Head of caudate nucleus (tissue), 42 donors: ENCODE measurements around the gene NAXD.
"Not testable (repeated sequence)": the region's sequence is repeated elsewhere in the genome, so short reads cannot be mapped to it uniquely, and the experiment has no call there.

Experiments used
- DNase-seq, 42 donors: peaks; one replicate each; pipeline versions ENCODE4 v3.0.0 to v3.0.0-alpha.2; 2020 to 2021; ENCODE audit warnings: mixed read lengths in 7 of 42
- intact Hi-C: fragments of 100-400 bp; cut with DNase I; formaldehyde crosslinking; loops from one replicate; pipeline ENCODE4 v1.15.0; 2022

The NAXD gene

DNA sequence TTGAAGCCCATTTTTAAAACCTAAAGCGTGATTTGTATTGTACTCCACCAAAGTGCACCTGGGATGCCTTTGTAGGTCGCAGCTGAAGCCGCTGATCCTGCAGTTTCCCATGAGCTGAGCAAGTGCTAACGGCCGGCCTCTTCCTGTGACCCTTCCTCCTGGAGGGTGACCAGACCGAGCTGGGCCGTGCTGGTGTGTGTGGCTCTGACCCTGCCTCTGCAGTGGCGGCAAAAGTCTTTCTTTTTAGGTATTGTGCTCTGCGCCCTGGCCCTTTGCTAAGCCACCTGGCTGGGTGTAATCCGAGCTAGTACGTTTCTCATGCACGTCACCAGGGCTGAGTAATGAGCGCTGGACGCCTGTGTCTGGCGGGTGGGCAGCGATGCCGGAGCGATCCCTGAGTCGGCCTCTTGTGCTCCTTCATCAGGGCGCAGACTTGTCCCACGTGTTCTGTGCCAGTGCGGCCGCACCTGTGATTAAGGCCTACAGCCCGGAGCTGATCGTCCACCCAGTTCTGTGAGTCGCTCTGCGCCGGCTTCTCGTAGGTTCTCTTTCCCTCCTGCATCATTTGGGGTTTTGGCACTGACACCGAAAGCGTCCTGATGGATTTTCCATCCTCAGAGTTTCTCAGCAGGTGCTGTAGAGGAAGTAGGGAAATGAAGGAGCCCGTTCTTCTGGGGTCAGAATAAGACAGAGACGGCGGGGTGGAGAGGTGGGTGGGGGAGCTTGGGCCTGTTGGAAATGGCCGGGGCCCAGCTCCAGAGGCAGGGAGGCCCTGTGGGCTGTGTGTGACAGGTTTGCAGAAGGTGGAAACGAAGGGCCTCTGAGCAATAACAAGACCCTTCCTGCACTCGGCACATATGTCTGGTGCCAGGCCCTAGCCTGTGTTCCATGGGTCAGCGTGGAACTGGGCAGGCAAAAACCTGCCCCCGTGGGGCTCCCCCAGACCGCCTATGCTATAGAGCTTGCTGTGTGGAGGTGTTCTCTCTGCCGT, 9.7 kb downstream of the NAXD start:
- intact Hi-C loops = no loop called here
- DNase-seq = no peak

DNA sequence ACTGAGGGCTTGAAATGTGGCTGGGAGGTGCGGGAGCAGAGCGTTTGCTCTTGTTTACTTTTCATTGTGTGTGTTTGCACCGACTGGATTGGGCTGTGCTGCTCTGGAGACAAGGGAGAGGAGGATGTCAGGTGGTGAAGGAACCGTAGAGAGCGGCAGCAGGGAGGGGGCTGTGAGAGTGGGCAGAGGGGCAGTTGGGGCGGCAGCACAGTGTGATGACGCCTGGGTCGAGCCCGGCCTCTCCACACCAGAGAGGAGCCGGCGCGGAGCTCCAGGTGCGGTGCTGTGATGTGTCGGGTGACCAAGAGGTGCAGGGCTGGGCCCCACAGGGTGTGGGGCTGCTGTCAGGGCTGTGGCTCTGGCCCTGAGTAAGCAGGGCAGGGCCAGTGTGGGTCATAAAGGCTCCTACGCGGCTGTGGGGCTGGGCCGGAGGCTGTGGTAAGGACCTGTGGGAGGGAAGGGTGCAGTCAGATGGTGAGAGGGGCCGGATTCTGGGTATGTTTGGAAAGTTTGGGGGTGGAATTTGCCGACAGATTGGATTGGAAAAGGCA, 10.5 kb downstream of the NAXD start:
- DNase-seq = no peak
- intact Hi-C loops = no loop called here

- intact Hi-C loops = no loop called here
- no peak for DNase-seq
Observed at GRCh38 chr13:110626521-110626920, 11.2 kb downstream of the NAXD start.

DNA sequence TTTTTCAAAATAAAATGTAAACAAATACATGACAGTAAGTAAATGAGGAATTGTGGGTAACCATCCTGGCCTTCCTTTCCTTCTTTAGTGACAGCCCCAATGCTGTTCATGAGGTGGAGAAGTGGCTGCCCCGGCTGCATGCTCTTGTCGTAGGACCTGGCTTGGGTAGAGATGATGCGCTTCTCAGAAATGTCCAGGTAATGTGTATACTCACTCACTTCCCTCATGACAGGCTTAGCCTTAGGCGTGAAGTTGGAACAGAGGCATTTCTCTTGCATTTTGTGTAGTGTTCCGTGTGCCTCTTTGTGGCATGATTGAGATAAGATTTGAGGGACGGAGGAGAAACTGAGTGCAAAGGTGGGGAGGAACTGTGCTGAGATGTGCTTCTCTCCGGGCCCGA, 12.0 kb downstream of the NAXD start:
- DNase-seq = no peak
- intact Hi-C loops = no loop called here

- peak in 1 of 42 donors; percentile 2 for DNase-seq
- intact Hi-C loops = no loop called here
Observed at GRCh38 chr13:110627761-110628476, 12.6 kb downstream of the NAXD start.

DNA sequence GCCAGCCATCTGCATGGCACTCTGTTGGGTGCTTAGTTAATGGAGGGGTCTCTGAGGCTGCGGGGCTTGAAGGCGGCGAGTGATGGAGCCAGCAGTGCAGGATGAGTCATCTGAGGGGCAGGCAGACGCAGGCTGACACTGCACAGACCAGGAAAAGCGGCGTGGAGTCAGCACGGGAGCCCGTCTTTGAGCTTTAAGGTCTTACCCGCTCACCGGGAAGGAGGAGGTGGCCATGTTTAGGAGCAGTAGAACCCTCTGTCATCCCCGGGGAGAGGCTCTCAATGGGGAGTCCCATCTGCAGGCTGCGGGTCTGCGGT, 13.1 kb downstream of the NAXD start:
- intact Hi-C loops = no loop called here
- DNase-seq = peak in 1 of 42 donors; percentile 11

GRCh38 chr13:110628952-110629701, 13.8 kb downstream of the NAXD start:
- intact Hi-C loops = no loop called here

GRCh38 chr13:110629735-110630134, 14.4 kb downstream of the NAXD start:
- intact Hi-C loops = no loop called here
- peak in 1 of 42 donors; percentile 14 for DNase-seq

More at GRCh38 chr13:110628952-110629701, 13.8 kb downstream of the NAXD start:
- peak in 11 of 42 donors; percentile 9 to 67 (median 45) for DNase-seq

- intact Hi-C loops = no loop called here
- peak in 1 of 42 donors; percentile 5 for DNase-seq
Observed at GRCh38 chr13:110630566-110631119, 15.3 kb downstream of the NAXD start.

DNA sequence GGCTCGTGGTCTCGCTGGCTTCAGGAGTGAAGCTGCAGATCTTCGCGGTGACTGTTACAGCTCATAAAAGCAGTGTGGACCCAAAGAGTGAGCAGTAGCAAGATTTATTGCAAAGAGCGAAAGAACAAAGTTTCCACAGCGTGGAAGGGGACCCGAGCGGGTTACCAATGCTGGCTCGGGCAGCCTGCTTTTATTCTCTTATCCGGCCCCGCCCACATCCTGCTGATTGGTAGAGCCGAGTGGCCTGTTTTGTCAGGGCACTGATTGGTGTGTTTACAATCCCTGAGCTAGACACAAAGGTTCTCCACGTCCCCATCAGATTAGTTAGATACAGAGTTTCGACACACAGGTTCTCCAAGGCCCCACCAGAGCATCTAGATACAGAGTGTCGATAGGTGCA, 16.9 kb downstream of the NAXD start:
- intact Hi-C loops = not testable (repeated sequence)

GRCh38 chr13:110633776-110634175, 18.4 kb downstream of the NAXD start:
- intact Hi-C loops = no loop called here
- DNase-seq = no peak

More for the DNA sequence above, 16.9 kb downstream of the NAXD start:
- DNase-seq = not testable (repeated sequence)

DNA sequence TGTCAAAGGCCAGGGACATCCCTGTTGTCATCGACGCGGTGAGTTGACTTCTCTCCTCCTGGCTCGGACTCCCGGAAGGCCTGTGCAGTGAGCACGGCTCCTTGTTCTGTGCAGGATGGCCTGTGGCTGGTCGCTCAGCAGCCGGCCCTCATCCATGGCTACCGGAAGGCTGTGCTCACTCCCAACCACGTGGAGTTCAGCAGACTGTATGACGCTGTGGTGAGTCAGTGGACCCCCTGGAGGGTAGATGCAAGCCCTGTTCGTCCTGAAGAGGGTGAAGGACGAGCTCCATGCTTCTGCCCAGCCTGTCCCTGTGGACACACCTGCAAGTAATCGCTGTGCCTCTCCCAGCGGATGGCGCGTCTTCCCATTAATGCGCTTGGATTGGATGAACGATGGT, 19.2 kb downstream of the NAXD start:
- DNase-seq = no peak
- intact Hi-C loops = no loop called here

GRCh38 chr13:110635405-110636002, 20.2 kb downstream of the NAXD start:
- no peak for DNase-seq
- intact Hi-C loops = no loop called here

DNA sequence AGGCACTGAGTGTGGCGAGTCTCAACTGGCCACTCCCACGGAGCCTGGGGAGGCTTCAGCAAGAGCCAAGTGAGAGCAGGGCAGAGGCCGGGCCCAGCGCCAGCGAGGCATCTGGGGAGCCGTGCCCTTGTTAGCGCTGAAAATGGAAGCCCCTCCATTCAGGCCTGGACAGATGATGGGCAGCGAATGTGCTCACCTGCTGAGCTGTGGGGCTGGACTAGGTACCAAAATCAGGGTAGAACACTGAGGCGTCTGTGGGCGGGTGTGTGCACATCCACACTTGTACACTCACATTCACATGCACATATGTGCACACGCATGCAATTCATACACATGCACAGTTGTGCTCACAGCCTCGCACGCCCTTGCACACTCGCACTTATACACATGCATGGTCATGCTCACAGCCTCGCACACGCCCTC, 20.7 kb downstream of the NAXD start:
- no peak for DNase-seq
- intact Hi-C loops = no loop called here

- intact Hi-C loops = no loop called here
- DNase-seq = peak in 3 of 42 donors; percentile 5 to 50 (median 12)
Observed at GRCh38 chr13:110636701-110637201, 21.4 kb downstream of the NAXD start.

DNA sequence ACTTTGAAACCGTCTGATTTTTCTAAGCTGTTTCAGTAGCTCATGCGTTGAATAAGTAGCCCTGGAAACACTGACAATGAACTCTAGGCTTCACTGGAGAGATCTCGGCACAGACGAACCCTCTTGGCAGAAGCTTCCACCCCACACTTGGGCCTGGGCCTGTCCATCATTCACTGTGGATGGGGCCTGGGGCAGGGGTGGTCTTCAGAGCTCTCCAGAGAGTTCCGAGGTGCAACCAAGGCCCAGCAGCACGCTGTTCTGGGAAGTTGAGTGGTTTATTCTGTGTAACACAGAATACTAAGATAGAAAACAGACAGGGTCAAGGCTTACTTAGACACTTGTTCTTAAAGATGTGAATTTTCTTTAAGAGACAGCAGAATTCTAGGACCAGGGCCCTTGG, 21.9 kb downstream of the NAXD start:
- intact Hi-C loops = no loop called here
- DNase-seq = no peak

DNA sequence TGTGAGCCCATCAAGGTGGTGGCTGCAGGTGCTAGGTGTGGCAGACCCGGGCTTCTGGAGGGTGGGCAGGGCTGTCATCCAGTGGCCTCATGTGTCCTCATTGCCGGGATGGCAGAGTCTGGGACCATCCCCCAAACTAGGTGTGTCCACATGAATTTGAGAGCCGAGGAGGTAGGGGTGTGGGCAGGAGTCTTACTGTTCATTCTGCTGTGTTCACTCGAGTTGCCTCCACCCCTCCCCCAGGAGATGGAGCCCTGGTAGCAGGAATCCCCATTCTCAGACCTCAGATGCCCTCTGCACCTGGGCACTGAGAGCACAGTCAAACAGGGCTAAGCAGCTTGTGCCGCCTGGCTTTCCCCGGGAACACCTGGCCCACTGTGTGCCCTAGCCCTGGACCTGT, 22.4 kb downstream of the NAXD start:
- intact Hi-C loops = no loop called here
- DNase-seq = no peak

DNA sequence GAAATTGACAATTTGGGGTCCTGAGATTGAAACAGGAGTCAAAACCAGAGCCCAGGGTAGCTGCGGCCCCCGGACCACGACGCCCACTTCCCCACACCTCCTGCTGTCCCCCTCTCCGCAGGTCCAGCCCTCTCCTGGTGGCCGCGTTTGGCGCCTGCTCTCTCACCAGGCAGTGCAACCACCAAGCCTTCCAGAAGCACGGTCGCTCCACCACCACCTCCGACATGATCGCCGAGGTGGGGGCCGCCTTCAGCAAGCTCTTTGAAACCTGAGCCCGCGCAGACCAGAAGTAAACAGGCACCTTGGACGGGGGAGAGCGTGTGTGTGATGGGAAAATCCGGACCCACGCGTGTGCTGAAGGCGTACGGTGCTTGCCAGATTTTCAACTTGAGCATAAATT, 22.9 kb downstream of the NAXD start:
- intact Hi-C loops = no loop called here
- peak in 2 of 42 donors; percentile 42 to 63 for DNase-seq
